Liver (tissue), 3 donors: Measurements from ENCODE around the gene COG4.

Experiments
- ATF3 ChIP-seq: IDR thresholded peaks from 2 replicates; pipeline ENCODE4 v1.6.1; 2016; ENCODE audit warnings: antibody characterized with exemption
- FOXA1 ChIP-seq: IDR thresholded peaks from 2 replicates; pipeline ENCODE4 v1.6.1; 2016; ENCODE audit warnings: antibody characterized with exemption
- HNF4A ChIP-seq, 2 donors: conservative IDR thresholded peaks; 2 replicates each; pipeline ENCODE4 v1.6.1; 2016; ENCODE audit warnings: antibody characterized with exemption in 2 of 2, mild to moderate bottlenecking in 2 of 2
- HNF4G ChIP-seq: IDR thresholded peaks from 2 replicates; pipeline ENCODE4 v1.6.1; 2016; ENCODE audit warnings: antibody characterized with exemption
- JUND ChIP-seq, 2 donors: IDR thresholded peaks; 2 replicates each; pipeline ENCODE4 v1.6.1; 2016; ENCODE audit warnings: antibody characterized with exemption in 2 of 2
- MAX ChIP-seq: IDR thresholded peaks from 2 replicates; pipeline ENCODE4 v1.6.1; 2016; ENCODE audit warnings: antibody characterized with exemption
- SP1 ChIP-seq: IDR thresholded peaks from 2 replicates; pipeline ENCODE4 v1.6.1; 2018; ENCODE audit warnings: antibody characterized with exemption, mild to moderate bottlenecking
- YY1 ChIP-seq: IDR thresholded peaks from 2 replicates; pipeline ENCODE4 v1.6.1; 2016; ENCODE audit warnings: antibody characterized with exemption, mild to moderate bottlenecking
- TF ChIP-seq, protein P1 (sequence below): IDR thresholded peaks from 2 replicates; pipeline ENCODE4 v1.6.1; 2016; ENCODE audit warnings: antibody characterized with exemption, mild to moderate bottlenecking
- TF ChIP-seq, protein P2 (sequence below): fragments of 150-350 bp; IDR thresholded peaks from 2 replicates; pipeline ENCODE4 v1.5.1; 2017; ENCODE audit warnings: improper control_type of control experiment, low read depth, low read length; ENCODE audit not compliant: missing input control
- donor health status: healthy.
- donor health status: healthy.

DNA sequence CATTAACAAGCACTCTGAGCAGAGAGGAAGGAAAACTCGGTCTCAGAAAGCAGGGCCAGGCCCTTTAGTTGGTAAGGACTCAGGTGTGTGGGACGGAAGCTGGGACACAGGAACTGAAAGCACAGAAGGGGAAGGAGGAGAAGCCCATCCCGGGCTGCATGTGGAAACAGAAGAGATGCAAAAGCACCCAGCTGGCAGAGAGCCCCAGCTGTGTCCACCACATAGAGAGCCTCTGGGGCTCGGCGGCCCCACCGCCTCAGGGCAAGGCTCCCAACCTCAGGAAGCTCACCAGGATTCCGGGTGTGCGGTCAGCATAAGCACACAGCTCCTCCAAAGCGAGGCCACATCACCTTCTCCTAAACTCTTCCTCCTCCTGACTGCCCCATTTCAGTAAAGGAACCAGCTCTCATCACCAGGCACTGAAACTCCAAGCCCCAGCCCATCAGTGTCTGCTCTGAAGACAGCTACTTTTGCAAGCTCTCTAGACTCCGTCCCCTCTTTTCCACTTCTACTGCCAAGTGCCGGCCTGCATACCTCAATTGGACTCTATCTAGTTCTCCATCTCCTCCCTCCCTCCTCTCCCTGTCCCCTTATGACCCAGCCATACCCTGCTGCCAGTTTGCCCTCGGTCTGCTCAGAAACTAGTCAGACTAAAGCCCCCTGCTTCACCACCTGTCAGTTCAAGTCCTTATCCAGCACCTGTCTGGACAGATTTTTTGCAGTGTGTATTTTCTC lies 90.5 kb downstream of the COG4 start:
- TF ChIP-seq HNF4G (no peak), SP1 (no peak), JUND (IDR thresholded peaks at IDR 0.05) (no peak), HNF4A (conservative IDR thresholded peaks at IDR 0.05) (no peak), YY1 (no peak), FOXA1 (no peak), ATF3 (no peak), MAX (no peak)
- TF ChIP-seq, protein P1, sequence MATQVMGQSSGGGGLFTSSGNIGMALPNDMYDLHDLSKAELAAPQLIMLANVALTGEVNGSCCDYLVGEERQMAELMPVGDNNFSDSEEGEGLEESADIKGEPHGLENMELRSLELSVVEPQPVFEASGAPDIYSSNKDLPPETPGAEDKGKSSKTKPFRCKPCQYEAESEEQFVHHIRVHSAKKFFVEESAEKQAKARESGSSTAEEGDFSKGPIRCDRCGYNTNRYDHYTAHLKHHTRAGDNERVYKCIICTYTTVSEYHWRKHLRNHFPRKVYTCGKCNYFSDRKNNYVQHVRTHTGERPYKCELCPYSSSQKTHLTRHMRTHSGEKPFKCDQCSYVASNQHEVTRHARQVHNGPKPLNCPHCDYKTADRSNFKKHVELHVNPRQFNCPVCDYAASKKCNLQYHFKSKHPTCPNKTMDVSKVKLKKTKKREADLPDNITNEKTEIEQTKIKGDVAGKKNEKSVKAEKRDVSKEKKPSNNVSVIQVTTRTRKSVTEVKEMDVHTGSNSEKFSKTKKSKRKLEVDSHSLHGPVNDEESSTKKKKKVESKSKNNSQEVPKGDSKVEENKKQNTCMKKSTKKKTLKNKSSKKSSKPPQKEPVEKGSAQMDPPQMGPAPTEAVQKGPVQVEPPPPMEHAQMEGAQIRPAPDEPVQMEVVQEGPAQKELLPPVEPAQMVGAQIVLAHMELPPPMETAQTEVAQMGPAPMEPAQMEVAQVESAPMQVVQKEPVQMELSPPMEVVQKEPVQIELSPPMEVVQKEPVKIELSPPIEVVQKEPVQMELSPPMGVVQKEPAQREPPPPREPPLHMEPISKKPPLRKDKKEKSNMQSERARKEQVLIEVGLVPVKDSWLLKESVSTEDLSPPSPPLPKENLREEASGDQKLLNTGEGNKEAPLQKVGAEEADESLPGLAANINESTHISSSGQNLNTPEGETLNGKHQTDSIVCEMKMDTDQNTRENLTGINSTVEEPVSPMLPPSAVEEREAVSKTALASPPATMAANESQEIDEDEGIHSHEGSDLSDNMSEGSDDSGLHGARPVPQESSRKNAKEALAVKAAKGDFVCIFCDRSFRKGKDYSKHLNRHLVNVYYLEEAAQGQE, result no peak
- TF ChIP-seq, protein P2, sequence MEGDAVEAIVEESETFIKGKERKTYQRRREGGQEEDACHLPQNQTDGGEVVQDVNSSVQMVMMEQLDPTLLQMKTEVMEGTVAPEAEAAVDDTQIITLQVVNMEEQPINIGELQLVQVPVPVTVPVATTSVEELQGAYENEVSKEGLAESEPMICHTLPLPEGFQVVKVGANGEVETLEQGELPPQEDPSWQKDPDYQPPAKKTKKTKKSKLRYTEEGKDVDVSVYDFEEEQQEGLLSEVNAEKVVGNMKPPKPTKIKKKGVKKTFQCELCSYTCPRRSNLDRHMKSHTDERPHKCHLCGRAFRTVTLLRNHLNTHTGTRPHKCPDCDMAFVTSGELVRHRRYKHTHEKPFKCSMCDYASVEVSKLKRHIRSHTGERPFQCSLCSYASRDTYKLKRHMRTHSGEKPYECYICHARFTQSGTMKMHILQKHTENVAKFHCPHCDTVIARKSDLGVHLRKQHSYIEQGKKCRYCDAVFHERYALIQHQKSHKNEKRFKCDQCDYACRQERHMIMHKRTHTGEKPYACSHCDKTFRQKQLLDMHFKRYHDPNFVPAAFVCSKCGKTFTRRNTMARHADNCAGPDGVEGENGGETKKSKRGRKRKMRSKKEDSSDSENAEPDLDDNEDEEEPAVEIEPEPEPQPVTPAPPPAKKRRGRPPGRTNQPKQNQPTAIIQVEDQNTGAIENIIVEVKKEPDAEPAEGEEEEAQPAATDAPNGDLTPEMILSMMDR, result no peak
